ENCODE data around the gene ACOXL.
A peak's percentile ranks its signal among the peaks of the same experiment; 100 is the strongest.

Gene ACOXL

DNA sequence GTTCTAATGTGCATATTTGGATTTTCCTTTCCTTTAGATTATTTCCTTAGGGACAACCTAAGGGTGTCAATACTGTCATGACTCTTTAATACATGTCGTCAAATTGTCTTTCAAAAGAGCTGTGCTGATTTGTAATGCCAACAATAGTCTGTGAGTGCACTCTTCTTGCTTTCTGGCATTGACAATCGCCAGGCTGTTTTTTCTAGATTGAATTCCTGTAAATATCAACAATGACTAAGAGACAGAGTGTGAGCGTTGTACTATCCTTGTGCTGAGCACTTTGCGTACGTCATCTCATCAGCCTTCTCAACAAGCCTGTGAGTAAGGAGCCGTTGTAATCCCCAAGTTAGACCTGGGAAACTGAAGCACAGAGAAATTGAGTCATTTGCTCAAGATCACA is 96.0 kb downstream of the ACOXL start:
- DNase-seq (ENCODE audit: low spot score): no peak

DNA sequence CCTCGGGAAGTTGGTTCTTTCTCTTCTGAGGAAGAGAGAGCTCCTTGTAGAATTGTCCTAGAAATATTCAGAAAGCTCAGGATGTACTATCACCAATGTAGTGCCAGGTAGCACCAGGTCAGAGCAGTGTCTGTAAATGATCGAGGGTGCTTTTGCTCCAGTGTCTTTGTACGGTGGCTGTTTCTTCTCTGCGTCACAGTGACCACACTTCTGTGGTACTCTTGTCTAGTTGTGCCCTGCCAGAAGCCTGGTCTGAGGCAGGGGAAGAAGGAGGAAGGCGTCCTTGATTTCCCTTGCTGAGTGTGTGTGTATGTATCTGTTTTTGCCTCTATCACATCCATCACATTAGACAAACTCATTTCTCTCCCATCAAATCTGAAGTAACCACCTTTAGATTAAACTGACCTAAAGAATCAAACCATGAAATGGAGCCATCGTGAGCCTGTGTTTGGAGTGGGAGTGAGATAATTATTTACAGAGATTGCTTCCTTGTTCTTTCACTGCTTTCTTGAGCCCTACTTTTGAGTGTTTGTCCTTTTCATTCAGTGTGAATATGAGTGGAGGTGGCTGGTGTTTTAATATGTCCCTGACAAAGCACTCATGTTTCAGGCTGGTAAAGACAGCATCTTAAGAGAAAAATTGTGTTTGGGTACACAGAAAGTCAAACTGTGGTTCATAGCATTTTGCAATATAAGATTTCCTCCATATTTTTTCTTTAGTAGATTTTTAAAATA is 97.2 kb downstream of the ACOXL start:
- no peak for DNase-seq (ENCODE audit: low spot score)

DNA sequence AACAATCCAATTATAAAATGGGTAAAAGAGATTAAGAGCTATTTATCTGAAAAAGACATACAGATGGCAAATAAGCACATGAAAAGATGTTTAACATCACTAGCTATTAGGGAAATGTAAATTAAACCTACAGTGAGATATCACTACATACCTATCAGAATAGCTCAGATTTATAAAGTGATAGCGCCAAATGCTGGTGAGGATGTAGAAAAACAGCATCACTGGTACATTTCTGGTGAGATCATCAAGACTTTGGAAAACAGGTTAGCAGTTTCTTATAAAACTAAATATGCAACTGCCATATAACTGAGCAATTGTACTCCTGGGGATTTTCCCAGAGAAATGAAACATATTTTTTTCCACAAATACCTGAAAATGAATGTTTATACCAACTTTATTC is 100.4 kb downstream of the ACOXL start:
- no peak for DNase-seq (ENCODE audit: low spot score)

DNA sequence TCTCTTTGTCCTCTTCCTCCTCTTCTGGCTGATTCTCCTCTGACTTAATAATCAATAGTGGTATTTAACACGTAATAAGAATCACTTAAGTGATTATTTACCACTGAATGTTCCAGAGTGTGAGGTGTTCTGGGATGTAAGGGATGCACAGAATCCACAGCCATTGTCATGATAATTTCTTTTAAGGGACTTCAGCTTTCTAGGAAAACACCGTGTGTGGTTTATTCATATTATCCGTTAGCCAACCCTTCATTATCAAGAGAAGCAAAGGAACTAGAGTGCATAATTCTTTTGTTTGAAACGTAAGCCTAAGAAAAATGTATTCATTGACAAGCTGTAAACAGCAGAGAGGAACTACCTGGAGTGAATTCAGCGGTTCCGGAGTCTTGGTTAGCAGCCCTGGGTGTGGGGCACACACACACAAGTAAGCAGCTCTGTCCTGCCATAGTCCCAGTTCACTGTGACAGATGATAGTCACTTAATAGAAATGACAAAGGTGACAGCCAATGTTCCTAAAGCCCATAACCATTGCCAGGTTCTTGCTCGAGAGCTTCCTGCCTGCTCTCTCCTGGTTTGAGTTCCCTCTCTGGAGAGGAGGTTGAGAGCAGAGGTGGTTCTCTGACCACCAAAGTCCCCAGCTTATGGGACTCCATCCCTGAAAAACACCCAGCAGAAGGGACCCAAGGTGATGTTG is 101.9 kb downstream of the ACOXL start:
- DNase-seq (ENCODE audit: low spot score): no peak

DNA sequence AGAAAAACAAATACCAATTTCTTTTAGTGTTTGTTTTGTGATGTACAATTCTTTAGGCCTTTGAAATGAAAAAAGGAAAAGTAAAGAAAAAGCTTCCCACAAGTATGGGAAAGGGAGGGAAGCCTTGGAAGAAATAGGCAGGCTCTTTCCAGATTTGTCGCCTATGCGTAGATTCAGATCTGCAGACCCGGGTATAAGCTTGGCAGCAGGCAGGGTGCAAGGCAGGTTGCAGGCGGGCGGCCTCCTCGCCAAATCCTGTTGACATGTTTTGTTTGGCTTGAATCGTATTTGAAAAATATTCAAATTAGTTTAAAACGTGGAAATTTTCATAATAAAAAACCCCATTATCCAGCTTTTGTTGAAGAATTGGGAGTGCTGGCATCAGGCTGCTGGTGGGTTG is 104.3 kb downstream of the ACOXL start:
- DNase-seq (ENCODE audit: low spot score): no peak

DNA sequence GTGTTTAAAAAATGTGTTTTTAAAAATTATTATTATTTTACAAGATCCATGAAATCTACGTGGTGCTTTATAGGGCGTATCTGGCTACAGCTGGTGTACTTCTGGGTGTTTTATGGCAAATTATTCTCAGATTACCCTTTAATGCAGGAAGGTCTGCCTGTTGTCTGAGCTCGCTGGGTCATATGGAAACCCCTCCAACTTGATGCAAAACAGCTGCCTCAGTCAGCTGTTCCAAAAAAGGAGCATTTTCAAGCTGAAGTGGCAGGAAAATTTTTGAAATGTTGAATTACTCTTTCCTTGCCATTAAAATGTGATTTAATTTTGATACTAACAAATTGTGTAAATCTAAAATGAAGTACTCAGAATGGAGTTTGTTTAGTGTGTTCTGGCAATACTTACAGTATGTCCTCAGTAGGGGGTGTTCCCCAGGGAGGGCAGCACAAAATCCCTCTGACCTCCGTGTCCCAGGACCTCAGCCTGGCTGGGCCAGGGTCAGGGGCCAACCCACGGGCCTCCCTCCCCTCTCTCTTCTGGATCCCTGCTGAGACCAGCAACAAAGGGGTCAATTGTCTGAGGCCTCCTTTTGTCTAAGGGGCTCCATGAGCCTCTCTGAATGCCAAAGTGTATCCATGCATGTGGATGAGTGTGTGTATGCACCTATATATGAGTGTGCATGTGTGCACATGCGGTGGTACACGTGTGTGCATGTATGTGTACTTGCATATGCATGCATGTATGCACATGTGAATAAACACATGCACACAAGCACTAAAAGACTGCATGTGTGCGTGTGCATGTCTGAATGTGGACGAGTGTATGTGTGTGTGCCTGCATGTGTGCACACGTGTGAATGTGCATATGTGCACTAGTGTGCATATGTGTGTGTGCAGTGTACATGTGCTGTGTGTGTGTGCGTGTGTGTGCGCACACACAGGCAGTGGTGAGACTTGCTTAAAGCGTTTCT is 105.4 kb downstream of the ACOXL start:
- no peak for DNase-seq (ENCODE audit: low spot score)

DNA sequence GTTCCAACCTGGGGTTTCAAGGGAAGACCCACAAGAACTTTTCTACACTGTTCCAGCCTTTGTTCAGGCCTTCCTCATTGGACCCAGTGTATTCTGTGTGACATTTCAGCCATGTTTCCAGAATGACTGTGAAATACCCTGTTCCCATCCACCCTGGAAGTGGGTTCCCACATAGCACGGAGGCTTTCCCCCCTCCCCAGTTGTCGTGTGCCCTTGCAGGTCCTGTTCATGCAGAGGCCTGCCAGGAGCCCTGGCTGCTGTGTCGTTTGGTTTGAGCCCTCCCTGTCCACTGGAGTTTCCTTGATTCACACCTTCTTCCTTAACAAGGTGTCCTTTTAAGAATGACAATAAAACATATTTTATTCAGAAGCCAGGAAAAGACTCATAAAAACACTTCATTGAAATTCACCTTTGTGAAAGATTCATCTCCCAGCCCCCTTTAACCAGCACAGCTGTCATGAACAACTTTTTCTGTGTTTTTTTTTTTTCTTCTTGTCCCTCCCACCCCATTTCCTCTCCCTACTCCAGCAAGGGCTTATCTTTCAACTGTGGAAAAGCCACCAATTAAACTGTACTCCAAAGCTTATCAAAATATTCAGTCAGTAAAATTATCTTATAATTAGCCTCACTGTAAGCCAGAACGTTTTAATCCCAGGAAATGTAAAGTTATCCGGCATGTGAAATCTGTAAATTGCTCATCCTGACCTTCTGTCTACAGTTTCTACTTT is 106.4 kb downstream of the ACOXL start:
- DNase-seq (ENCODE audit: low spot score): no peak

DNA sequence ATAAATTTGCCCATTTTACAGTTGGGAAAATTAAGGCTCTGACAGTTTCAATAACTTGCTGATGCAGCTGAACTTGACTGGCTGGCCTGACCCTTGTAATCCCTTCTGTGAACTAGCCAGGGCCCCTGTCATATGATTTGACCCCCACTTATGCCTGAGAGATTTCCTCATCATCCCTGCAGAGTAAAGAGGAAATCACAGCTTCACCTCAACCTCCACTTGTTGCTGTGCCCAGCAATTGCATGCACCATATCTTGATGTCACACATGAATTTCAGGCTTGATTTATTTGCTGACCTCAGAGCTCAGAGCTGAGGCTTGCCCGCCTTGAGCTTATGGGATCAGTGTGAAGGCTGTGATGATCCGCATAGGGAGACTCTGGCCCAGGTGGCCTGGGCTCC is 108.1 kb downstream of the ACOXL start:
- no peak for DNase-seq (ENCODE audit: low spot score)

DNA sequence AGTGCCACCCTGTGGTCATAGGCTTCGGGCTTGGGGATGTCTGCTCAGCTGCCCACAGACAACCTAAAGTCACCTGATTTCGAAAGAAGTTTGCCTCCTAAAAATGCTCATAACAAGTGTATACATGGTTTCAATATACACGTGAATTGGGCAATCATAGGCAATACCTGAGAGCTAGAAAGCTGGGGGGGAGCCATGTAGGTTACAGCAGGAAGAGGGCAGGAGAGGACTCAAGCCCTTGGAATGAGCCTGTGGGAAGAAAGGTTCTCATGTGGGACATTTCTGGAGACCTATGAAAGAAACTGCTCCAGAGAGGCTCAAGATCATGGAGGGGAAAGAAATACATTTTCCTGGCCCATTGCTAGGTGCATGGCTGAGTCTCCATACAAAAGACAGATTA is 109.7 kb downstream of the ACOXL start:
- DNase-seq (ENCODE audit: low spot score): no peak

DNA sequence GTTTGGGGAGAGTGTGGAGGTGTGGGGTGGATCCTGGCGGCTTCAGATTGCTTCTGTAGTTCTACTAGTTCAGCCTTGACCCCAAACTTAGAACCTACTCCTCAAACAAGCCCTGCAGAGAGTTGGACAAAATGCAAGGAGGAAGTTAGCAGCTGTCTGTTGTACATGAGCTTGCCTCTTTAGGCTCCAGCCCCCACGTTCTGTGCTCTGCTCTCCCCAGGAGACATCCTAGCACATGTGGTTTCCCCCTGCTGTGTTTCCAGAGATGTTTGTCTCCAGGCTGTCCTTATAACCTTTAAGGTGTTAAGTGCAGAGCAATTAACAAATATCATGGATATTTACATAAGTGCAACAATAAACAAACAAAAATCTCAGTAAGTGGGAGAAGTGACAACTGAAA is 111.1 kb downstream of the ACOXL start:
- DNase-seq (ENCODE audit: low spot score): no peak

DNA sequence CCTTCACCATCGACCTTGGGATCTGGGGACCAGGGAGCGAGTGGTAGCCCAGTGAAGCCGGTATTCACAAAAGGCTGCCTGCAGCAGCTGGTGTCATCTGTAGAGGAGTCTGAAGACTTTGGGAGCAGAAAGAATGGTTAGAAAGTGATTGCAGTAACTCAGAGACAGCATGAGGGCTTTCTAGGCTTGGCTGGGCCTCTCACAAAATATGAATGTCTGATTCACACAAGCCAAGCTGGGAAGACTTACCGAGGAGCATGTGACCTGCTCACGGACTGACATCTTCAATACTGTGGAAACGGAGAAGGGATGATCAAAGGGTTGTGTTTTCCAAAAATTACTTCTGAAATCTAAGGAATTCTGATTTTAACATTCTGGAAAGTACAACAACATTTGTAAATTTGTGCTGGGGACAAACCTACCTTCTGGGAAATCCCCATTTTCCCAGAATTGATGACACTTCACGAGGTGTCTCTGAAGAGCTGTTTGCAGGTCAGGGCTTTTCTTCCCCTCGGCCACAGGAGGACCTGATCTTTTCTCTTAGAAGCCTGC is 111.7 kb downstream of the ACOXL start:
- DNase-seq (ENCODE audit: low spot score): no peak

DNA sequence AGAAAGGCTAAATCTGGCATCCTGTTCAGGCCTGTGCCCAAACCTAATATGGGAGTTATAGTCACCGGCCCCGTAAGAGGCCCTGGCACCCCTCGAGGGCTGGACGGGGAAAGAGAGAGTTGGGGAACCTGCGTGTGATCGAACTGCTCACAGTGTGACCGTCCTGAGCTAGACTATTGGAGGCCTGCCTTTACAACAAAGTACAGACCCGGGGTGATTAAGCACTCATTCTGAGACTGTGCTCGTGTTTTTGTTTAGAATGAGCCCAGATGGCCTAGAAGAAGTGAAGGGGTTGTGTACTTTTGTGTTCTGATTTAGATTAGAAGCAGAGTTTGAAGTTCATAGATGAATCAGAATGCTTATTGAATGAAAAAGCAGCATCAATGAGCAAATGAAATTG is 115.3 kb downstream of the ACOXL start:
- DNase-seq (ENCODE audit: low spot score): no peak

DNA sequence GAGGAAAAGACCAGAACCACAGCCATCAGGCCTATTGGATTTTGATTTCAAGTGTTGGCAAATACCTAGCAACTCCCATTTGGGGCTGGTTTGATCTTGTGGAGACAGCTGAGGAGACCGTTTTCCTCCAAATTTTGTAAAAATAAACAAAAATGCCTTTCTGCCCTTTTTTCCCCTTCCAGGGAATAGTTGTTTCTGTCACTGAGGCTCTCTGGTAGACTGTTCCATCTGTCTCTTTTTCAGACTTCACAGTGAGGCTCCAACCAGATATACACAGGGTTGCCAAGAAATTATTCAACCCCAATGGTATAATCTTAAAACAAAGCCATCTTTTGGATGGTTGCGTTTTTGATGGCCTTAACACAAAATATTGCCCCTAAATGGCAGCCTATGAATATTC is 115.7 kb downstream of the ACOXL start:
- DNase-seq (ENCODE audit: low spot score): no peak

DNA sequence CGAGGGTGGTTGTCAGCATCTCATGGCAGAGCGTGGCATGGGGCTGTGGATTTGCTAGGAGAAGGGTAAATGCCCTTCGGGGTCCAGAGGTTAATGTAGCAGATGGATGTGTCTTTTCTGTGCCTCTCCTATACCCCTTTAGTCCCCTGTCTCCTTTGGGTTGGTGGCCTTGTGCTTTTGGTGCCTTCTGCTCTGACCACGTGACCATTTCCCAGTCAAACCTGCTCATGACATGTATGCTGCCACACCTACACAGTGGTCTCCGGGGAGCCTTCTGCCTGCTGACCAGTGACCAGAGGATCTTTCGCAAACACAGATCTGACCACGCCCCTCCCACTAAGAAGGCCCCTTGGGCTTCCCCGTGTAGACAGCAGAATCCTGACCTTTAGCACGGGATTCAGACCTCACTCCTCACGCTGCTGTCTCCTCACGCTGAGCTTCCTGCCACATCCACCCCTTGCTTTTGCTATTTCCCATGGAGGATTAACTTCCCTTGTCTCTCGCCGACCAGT is 116.2 kb downstream of the ACOXL start:
- DNase-seq (ENCODE audit: low spot score): no peak

DNA sequence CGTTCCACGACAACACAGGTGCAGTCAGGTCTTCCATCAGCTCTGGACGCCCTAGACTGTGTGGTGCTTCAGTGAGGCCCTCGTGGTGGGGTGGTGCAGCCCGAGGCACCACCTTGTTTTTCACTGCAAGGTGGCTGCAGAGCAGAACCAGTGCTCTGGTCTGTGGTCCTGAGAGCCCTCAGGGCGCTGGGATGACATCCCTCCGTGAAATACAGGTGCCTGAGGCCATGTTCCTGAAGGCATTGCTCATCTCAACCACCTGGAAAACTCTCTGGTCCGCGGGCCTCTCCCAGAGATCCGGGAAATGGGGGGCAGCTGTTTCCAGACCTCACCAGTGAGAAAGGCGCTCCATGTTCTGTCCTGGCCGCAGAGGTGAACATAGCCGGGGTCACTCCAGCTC is 119.2 kb downstream of the ACOXL start:
- DNase-seq (ENCODE audit: low spot score): no peak

DNA sequence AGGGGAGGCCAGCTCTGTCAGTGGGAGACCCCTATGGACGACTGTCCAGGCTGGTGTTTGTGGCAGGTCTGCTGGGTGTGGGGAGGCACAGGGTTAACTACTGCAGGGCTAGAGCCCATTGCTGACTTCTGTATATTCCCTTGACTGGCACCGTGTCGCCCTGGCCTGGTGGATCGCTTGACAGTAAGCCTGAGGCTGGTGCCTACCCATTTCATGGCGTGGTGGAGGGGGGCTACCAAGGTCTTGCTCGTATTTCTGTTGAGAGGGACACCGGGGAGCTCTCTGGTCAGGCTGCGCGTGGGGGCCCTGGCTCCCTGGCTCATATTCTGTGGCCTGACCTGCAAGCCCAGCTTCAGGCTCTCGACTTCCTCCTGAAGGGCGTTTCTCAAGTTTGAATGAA is 119.7 kb downstream of the ACOXL start:
- no peak for DNase-seq (ENCODE audit: low spot score)

DNA sequence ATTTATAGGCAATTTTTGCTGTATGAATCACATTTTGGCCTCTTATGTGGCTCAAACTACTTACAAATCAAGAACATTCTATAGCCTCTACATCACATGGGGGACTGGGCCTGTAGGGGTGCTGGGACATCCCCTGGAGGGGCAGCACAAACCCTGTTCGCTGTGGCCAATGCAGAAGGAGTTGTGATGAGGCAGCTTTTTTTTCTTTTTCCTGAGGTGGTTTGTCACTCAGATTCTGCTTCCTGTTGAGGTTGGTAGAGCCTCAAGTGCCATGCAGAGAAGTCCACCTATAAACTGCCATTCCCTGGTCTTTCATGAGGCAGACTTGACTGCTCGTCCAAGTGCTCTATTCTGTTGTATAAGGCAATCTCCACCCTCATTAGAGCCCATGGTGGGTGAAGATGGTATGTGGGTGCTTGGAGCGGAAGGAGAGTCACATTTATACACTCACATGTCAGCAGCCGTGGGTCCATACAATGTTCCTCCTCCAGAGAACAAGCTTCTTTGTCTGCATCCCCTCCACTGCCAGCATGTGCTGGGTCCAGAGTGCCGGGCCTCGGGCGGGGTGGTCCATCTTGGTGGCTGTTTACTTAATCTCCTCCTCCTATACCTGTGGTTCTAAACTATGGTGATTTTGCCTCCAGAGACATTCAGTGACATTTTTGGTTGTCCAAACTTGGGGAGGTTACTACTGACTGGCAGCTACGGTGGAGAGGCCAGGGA is 120.3 kb downstream of the ACOXL start:
- DNase-seq (ENCODE audit: low spot score): no peak

DNA sequence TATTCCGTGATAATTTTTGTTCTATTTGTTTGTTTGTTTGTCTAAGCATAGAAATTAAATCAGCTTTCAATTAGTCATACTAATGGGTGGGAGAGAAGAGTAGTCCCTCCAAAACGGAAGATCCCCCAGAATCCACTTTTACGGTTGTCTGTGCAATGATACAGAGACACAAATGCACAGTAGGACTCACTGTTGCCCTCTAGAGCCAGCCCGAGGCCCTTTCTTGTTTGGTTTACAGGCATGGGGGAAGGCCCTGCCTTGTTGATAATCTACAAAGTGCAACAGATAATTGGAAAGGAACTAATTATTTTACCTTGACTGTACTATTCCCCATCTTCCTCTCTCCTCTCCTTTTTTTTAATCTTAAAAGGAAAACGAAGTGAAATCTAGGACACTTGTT is 121.1 kb downstream of the ACOXL start:
- DNase-seq (ENCODE audit: low spot score): peak; percentile 15

DNA sequence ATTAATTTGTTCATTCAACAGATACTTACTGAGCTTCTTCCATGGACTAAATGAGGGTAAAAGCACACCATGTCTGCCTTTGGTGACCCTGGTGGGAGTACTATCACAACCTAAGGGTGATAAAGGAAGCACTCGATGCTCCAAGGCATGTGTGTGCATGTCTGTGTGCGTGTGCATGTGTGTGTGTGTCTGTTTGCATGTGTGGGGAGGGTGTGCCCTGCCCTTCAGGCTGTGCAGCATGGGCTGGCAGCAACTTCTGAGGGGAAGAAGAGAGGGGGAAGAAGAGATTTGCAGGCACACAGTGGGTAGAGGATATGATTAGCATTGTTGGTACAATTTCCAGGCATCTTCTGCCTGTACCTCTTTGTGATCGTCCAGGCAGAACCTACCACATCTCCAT is 121.6 kb downstream of the ACOXL start:
- DNase-seq (ENCODE audit: low spot score): no peak

DNA sequence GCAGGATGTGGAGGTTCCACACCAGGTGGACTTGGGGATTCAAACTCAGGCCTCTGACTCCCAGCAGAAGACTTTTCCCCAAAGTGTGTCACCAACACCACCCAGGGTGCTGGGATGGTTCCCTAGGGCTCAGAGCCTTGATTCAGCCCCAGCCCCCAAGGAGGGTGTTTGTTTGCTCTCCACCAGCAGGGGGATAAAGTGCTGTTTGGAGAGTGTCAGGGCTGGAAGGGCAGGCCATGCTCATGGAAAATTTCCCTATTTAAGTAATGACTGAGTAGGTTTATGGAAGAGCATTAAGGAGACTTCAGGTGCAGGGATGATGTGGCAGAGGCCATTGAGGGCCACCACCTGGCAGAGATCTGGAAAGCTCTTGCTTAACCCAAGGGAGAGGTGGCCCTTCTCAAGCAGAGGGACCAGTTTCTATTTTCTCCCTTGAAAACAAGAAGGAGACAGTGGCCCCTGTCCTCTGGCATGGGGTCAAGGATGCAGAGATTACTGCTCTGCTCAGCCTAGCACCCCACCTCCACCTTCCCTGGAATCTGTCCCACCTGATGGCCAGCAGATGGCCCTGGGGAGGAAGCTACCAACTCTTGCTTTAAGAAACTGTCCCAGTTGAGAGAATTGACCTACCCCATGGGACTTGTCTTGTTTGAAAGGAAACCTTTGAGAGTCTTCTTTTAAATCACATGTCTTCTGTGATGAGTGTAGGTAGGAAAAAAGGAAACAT is 122.1 kb downstream of the ACOXL start:
- no peak for DNase-seq (ENCODE audit: low spot score)

Measured in LoVo (cell line).